ENCODE data around the gene USP51.
"Not testable (repeated sequence)": the region's sequence is repeated elsewhere in the genome, so short reads cannot be mapped to it uniquely, and the experiment has no call there.

The USP51 gene

GRCh38 chrX:55489314-55490009 is at the start of gene USP51:
USP51 (minus strand) TSS chrX:55489848; CDS start chrX:55488939, 909 bp downstream.
- DNase-seq (ENCODE audit: low read depth) = no peak

- no peak for DNase-seq (ENCODE audit: low read depth)
Observed at GRCh38 chrX:55524487-55524886, 34.8 kb upstream of the USP51 start.

- DNase-seq (ENCODE audit: low read depth) = no peak
Observed at GRCh38 chrX:55523356-55523755, 33.7 kb upstream of the USP51 start.

- DNase-seq (ENCODE audit: low read depth) = no peak
Observed at GRCh38 chrX:55522596-55523276, 33.1 kb upstream of the USP51 start.

- no peak for DNase-seq (ENCODE audit: low read depth)
Observed at GRCh38 chrX:55521687-55522086, 32.0 kb upstream of the USP51 start.

- DNase-seq (ENCODE audit: low read depth) = not testable (repeated sequence)
Observed at GRCh38 chrX:55516794-55517481, 27.3 kb upstream of the USP51 start.

- DNase-seq (ENCODE audit: low read depth) = not testable (repeated sequence)
Observed at GRCh38 chrX:55513045-55513737, 23.5 kb upstream of the USP51 start.

GRCh38 chrX:55508410-55509152 is 18.9 kb upstream of the USP51 start:
- not testable (repeated sequence) for DNase-seq (ENCODE audit: low read depth)

GRCh38 chrX:55507699-55508098 is 18.1 kb upstream of the USP51 start:
- not testable (repeated sequence) for DNase-seq (ENCODE audit: low read depth)

- not testable (repeated sequence) for DNase-seq (ENCODE audit: low read depth)
Observed at GRCh38 chrX:55507010-55507409, 17.4 kb upstream of the USP51 start.

- no peak for DNase-seq (ENCODE audit: low read depth)
Observed at GRCh38 chrX:55490974-55491373, 1.3 kb upstream of the USP51 start.

- no peak for DNase-seq (ENCODE audit: low read depth)
Observed at GRCh38 chrX:55490121-55490520, 473 bp upstream of the USP51 start.

GRCh38 chrX:55488593-55489313 is 895 bp downstream of the USP51 start:
- DNase-seq (ENCODE audit: low read depth) = no peak

- DNase-seq (ENCODE audit: low read depth) = no peak
Observed at GRCh38 chrX:55488006-55488592, 1.5 kb downstream of the USP51 start.

GRCh38 chrX:55487143-55487542 is 2.5 kb downstream of the USP51 start:
- DNase-seq (ENCODE audit: low read depth) = no peak

GRCh38 chrX:55486736-55487135 is 2.9 kb downstream of the USP51 start:
- no peak for DNase-seq (ENCODE audit: low read depth)

- DNase-seq (ENCODE audit: low read depth) = no peak
Observed at GRCh38 chrX:55484948-55485347, 4.7 kb downstream of the USP51 start.

GRCh38 chrX:55480390-55481062 is 9.1 kb downstream of the USP51 start:
- no peak for DNase-seq (ENCODE audit: low read depth)

GRCh38 chrX:55479956-55480355 is 9.7 kb downstream of the USP51 start:
- not testable (repeated sequence) for DNase-seq (ENCODE audit: low read depth)

GRCh38 chrX:55465791-55466190 is 23.9 kb downstream of the USP51 start:
- DNase-seq (ENCODE audit: low read depth) = not testable (repeated sequence)

Data from GM04503 (cell line).